ENCODE results near the gene SDF2.

SDF2 gene, protein sequence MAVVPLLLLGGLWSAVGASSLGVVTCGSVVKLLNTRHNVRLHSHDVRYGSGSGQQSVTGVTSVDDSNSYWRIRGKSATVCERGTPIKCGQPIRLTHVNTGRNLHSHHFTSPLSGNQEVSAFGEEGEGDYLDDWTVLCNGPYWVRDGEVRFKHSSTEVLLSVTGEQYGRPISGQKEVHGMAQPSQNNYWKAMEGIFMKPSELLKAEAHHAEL

DNA sequence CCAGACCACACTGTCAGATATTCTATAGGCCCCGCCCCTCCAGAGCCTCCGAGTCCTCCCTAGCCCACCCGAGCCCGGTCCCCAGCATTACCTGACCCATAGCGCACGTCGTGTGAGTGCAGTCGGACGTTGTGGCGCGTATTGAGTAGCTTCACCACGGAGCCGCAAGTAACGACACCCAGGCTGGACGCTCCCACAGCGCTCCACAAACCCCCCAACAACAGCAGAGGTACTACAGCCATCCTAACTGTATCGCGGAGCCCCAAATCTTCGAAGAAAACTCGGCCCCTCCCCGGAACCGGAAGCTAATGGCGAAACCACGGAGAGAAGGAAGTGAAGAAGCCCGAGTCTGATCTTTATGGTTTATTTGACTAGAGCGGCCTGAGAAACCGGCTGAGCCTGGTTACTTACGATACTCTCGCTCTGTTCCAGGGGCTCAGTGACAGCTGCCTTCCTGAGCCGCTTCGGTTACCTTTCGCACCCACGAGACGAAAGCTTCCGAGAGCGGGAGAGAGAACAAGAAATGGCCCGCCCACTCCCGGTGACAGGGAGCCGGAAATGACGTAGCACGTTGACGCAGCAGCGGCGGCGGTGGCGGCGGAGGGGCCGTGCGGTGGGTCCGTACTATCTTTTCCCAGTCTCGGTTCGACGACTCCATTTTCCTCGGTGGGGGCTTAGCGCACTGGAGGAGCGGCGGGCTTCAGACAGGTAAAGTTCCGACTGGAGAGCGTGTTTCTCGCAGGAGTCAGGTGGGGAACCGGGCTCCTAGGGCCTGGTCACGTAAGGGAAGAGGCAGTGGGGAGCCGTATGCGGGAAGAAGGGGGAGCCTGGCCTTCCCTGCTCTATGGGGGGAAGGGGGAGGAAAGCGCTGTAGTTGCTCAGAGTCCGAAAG, at the start of gene SDF2, which contains the start of gene SUPT6H:
TSS of gene SDF2 (minus strand) at position 272 of the 892 bp plus-strand sequence. CDS start at position 242, 30 bp downstream.
TSS of gene SUPT6H (plus strand) at position 571 of the 892 bp plus-strand sequence. CDS start 11,197 bp downstream, outside the sequence.
- peaks cover 20% of the 10 kb centered on the region for H3K36me3 ChIP-seq (ENCODE audit: insufficient read depth, low read length)

DNA sequence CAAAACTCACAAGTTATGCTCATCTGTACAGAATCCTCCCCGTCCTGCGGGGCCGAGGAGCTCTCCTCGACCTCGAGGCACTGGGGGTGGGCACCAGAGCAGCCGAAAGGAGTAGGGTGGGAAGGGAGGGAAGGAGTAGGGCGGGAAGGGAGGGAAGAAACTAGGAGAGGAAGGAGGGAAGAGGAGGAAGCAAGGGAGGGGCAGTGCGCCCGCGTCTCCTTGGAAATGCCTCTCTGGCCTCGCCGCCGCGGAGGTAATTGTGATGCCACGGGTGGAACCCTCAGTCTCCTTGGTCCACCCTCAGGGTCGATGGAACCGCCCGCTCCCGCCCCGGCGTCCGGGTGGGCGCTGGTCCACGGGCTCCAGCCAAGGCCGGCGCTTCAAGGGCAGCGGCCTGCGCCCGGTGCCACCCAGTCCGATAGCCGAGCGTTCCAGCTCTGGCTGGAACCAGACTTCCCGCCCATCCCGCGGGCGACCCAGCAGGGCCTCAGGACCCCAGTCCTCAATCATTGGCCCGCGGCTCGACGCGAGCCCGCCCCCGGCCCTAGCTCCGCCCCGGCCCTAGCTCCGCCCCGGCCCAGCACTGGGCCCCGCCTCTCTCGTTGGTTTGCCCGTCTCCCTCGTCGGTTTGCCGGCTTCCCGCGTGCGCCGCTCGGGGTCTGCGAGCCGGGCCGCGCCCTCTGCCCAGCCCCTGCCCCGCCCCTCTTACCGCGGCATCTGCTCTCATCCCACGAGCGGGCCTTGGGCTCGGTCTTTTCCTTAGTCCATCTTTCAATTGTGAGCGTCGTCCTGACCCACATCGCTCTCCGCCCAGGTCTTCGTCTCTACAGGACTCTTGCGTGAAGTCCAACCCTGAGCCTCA, 49.4 kb upstream of the SDF2 start:
- Histone ChIP-seq H3K9ac (ENCODE audit: low read depth, low read length) (peak overlapping the region; percentile 86), H3K9me3 (ENCODE audit: control insufficient read depth, insufficient read depth, low read length) (no peaks in the 10 kb centered on the region), H3K36me3 (ENCODE audit: insufficient read depth, low read length) (no peaks in the 10 kb centered on the region; the same call in 1 of the 2 replicates), H3K4me1 (ENCODE audit: insufficient read depth, low read length) (peaks cover 13% of the 10 kb centered on the region)

More for the DNA sequence above, at the start of gene SDF2, which contains the start of gene SUPT6H:
- H3K9ac ChIP-seq (ENCODE audit: low read depth, low read length): peak within 1 kb of the TSS; percentile 100
- no peaks in the 10 kb centered on the region; the same call in 1 of the 2 replicates for H3K9me3 ChIP-seq (ENCODE audit: control insufficient read depth, insufficient read depth, low read length)
- peaks cover 6% of the 10 kb centered on the region for H3K4me1 ChIP-seq (ENCODE audit: insufficient read depth, low read length)

DNA sequence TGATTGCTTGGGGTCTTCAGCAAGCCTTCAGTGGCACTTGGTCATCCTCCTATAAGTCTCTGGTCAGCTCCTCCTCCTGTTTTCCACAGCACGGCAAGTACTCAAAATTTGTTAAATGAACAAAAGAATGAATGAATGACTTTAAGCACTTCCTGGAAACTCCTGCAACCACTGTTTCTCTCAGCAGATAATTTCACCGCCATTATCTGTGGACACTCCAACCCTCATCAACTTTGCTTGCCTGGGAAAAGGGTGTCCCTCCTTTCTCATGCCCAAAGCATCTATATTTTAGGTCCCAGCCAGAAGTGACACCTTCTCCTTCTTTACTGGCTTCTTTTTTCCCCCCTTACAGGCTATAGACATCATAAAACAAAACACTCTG, 45.6 kb upstream of the SDF2 start:
- Histone ChIP-seq H3K9me3 (ENCODE audit: control insufficient read depth, insufficient read depth, low read length) (no peaks in the 10 kb centered on the region), H3K36me3 (ENCODE audit: insufficient read depth, low read length) (peaks cover 7% of the 10 kb centered on the region), H3K9ac (ENCODE audit: low read depth, low read length) (no peak overlapping the region), H3K4me1 (ENCODE audit: insufficient read depth, low read length) (peaks cover 3% of the 10 kb centered on the region; the same call in 1 of the 2 replicates)

DNA sequence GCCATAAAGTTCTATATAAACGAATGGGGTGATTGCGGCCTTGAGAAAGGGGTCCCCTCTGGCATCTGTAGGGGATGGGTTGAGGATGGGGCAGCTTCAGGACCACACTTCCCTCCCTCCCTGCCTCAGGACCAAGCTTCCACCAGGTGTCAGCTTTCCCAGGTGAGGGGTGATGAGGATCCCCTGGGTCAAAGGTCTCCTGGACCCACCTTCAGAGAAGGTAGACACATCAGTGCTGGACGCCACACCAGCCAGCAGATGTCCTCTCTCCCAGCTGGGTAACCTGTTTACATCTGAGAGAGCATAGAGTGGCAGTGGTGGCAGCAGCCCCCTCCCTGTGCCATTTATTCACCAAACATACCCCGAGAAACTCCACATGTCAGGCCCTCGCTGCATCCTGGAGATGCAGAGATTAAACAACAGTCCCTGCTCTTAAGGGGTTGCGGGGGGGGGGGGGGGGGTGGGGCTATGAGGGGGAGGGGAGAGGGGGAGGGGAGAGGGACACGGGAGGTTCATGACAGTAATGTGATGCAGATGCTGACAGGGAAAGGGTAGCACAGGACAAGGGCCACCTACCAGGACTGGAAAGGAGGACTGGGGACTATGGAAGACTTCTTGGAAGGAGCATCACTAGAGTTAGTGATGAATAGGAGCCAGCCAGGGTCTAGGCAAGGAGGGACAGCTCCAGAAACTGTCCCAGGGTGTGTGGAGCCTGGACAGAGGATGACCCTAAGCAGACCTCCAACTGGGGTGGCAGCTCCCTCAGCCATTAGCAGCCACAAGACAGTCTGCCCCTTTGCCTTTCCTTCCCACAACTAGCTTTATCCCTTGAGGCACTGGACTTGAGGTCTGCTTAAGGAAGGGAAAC, 45.0 kb upstream of the SDF2 start:
- peaks cover 3% of the 10 kb centered on the region; the same call in 1 of the 2 replicates for H3K4me1 ChIP-seq (ENCODE audit: insufficient read depth, low read length)
- no peak overlapping the region for H3K9ac ChIP-seq (ENCODE audit: low read depth, low read length)
- H3K9me3 ChIP-seq (ENCODE audit: control insufficient read depth, insufficient read depth, low read length): no peaks in the 10 kb centered on the region
- H3K36me3 ChIP-seq (ENCODE audit: insufficient read depth, low read length): peaks cover 8% of the 10 kb centered on the region

DNA sequence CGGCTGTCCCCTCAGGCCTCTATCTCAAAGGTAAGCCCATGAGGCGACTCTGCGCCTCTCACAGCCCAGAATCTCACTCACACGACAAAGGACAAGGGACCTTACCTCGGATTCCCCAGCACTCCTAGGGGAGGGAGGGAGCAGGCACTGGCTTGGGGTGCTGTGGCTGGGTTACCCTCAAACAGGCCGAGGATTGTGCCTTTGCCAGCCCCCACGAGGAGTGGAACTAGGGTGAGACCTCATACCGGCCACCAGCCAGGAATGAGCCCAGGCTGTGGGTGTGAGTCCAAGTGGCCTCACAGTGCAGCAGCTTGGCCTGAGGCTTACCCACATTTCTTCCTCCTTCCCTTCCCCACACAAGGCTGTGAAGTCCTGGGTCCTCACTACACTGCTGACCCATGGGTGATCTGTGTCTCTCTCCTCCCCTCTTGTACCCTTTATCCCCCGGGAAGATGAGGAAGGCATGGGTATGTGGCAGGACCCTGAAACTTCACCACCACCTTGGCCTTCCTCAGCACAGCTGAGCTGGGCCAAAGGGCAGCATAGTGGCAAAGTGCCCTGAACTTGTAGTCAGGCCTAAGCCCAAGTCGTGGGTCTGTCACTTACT, 44.1 kb upstream of the SDF2 start:
- Histone ChIP-seq H3K9ac (ENCODE audit: low read depth, low read length) (no peak overlapping the region), H3K36me3 (ENCODE audit: insufficient read depth, low read length) (peaks cover 8% of the 10 kb centered on the region), H3K4me1 (ENCODE audit: insufficient read depth, low read length) (peaks cover 3% of the 10 kb centered on the region; the same call in 1 of the 2 replicates), H3K9me3 (ENCODE audit: control insufficient read depth, insufficient read depth, low read length) (no peaks in the 10 kb centered on the region)

DNA sequence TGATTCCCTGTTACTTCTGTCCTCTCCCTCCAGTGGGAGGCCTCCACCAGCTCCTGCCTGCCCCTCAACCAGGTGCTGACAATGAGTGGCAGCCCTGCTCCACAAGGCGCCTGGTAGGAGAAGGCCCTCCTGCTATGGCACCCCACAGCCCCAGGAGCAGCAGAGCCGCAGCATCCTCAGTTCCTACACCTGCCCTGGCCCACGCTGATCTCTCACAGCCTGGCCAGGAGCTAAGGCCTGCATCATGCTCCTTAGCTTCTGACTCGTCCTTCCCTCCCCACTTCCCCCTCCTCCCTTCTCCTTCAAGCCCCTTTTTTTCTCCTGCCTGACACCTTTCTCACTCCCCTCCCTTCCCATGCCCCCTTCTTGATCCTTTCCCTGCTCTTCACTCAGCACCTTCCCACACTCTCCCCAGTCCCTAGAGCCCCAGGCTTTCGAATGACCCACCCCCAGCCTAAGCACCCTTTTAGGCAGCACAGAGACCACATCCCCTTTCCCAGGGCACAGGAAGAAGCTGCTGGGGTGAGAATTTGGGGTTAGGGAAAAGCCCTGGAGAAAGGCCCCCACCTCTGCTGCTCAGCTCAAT, 43.5 kb upstream of the SDF2 start:
- Histone ChIP-seq H3K4me1 (ENCODE audit: insufficient read depth, low read length) (peaks cover 3% of the 10 kb centered on the region; the same call in 1 of the 2 replicates), H3K9me3 (ENCODE audit: control insufficient read depth, insufficient read depth, low read length) (no peaks in the 10 kb centered on the region), H3K36me3 (ENCODE audit: insufficient read depth, low read length) (peaks cover 10% of the 10 kb centered on the region), H3K9ac (ENCODE audit: low read depth, low read length) (no peak overlapping the region)

DNA sequence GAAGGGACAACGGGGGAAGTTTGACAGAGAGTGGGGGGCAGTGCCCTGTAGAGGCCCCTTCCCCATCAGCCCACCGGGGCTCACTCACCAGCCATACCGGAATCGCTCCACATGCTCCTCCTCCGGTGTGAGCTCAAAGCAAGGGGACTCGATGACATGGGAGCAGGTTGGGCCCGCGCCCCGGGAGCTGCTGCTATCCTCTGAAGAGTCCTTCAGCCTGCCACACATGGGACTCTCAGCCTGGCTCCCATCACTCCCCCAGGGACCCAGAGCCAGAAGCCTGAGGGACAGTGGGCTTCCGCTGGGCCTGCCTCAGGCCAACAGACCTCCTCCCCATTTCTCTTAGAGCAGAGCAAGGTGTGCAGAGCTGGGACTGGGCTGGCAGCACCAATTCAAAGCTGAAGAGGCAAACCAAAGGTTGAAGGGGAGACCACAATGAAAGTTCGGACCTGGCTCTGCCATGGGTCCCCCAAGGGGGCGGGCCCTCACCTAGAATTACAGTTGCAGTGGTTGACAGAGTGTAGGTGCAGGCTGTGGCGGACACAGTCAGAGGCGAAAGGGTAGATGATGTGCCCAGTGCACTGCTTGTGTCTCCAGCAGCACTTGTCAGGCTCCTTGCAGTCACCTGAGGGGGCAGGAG, 42.6 kb upstream of the SDF2 start:
- no peaks in the 10 kb centered on the region for H3K9me3 ChIP-seq (ENCODE audit: control insufficient read depth, insufficient read depth, low read length)
- H3K4me1 ChIP-seq (ENCODE audit: insufficient read depth, low read length): no peaks in the 10 kb centered on the region; the same call in 1 of the 2 replicates
- H3K9ac ChIP-seq (ENCODE audit: low read depth, low read length): no peak overlapping the region
- H3K36me3 ChIP-seq (ENCODE audit: insufficient read depth, low read length): peaks cover 18% of the 10 kb centered on the region

DNA sequence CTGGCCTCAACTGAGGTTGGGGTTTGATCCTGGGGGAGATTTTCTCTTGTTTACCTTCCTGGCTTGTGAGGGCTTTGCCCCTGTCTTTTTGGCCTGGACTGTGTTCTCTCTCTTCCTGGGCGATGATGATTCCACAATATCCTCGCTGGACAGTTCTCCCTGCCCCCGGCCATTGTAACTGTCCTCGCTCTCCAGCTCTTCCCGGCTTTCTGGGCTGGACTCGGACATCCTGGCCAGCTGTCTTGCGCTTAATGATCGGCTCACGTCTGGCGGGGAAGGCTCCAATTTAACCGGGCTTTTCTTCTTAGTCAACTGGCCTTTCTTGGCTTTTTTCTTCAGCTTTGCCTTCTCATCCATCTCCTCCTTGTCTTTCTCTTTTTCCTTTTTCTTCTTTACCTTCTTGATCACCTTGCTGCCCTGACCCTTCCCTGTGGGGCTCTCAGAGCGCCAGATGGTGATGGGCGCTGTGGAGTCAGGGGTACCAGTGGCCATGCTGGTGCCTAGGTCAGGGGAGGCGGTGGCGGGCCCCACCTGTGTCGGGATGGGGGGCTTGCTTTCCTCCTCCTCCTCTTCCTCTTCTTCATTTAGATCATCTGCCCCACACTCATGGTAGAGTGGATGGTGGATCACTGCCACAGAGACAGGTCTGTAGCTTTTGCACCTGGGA, 42.0 kb upstream of the SDF2 start:
- no peak overlapping the region for H3K9ac ChIP-seq (ENCODE audit: low read depth, low read length)
- no peaks in the 10 kb centered on the region for H3K9me3 ChIP-seq (ENCODE audit: control insufficient read depth, insufficient read depth, low read length)
- peaks cover 23% of the 10 kb centered on the region for H3K36me3 ChIP-seq (ENCODE audit: insufficient read depth, low read length)
- no peaks in the 10 kb centered on the region; the same call in 1 of the 2 replicates for H3K4me1 ChIP-seq (ENCODE audit: insufficient read depth, low read length)

DNA sequence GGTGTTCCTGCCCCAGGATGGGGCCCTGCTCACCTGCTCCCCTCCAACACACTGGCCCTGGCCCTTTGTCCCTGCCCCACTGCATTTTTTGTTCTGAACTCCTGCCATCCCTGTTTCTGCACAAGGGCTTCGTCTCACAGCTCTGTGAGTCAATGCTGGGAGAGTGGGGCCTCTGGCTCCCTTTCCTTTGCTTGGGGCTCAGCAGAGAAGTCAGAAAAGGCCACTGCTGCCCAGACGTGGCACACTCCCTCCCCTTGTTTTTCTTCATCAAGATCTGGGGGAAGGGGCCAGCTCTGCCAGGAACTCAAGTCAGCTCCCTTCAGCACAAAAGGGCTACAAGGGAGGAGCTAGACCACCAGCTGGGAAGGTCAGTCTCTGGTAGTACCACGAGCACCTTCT, 41.0 kb upstream of the SDF2 start:
- no peak overlapping the region for H3K9ac ChIP-seq (ENCODE audit: low read depth, low read length)
- H3K4me1 ChIP-seq (ENCODE audit: insufficient read depth, low read length): no peaks in the 10 kb centered on the region; the same call in 1 of the 2 replicates
- peaks cover 31% of the 10 kb centered on the region for H3K36me3 ChIP-seq (ENCODE audit: insufficient read depth, low read length)
- H3K9me3 ChIP-seq (ENCODE audit: control insufficient read depth, insufficient read depth, low read length): no peaks in the 10 kb centered on the region

DNA sequence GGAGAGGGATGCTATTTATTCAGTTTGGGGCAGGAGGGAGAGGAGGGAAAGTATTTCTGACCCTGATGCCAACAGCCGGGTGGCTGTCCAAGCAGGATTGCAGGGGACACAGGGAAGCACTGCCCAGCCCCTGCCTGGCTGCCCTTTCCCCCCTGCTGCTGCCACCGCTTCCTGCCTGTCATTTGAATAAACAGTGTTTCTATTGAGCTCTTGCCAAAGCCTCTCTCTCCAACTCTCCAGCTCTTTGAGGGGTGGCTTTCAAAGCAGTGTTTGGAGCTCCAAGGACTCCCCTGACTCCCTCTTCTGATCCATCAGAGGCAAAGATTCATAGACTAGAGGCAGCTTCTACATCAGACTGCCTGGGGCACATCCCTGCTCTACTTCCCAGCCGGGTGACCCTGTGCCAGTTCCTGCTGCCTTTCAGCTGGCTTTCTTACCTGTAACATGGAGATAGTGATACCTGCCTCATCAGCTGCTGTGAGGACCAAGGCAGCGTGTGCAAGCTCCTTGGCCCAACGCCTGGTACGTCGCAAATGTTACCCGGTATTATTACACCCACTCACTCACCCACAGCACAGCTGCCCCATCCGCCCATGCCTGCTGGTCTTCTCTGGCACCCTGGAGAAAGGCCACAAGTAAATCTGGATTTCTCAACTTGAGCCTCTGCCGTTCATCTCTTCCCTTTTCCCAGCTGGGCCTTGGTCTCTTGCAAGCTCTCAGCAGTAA, 40.5 kb upstream of the SDF2 start:
- no peak overlapping the region for H3K9ac ChIP-seq (ENCODE audit: low read depth, low read length)
- H3K36me3 ChIP-seq (ENCODE audit: insufficient read depth, low read length): peaks cover 37% of the 10 kb centered on the region
- no peaks in the 10 kb centered on the region; the same call in 1 of the 2 replicates for H3K4me1 ChIP-seq (ENCODE audit: insufficient read depth, low read length)
- H3K9me3 ChIP-seq (ENCODE audit: control insufficient read depth, insufficient read depth, low read length): no peaks in the 10 kb centered on the region

DNA sequence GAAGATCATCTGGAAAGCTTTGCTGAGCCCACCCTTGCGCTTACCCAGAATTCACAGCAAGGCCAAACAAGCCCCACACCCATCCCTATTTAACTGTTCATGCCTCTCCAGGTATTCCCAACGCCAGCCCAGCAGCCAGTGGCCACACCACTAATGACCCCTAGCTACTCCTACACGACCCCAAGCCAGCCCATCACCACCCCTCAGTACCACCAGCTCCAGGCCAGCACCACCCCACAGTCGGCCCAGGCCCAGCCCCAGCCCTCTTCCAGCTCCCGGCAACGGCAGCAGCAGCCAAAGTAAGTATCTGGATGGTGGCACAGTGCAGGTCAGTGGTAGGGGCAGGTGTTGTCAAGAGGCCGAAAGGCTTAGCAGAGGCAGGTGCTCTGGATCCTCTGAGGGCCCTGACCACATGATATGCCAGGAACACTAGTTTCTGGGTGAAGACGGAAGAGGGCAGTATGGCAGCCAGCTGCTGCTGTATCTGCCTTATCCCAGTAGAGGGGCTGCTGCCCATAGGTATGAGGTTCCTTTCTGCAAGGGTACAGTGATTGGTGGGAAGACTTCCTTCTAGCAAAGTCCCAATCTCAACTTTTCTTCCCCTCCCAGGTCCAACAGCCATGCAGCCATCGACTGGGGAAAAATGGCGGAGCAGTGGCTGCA, 39.3 kb upstream of the SDF2 start:
- no peak overlapping the region for H3K9ac ChIP-seq (ENCODE audit: low read depth, low read length)
- no peaks in the 10 kb centered on the region for H3K9me3 ChIP-seq (ENCODE audit: control insufficient read depth, insufficient read depth, low read length)
- H3K4me1 ChIP-seq (ENCODE audit: insufficient read depth, low read length): no peaks in the 10 kb centered on the region; the same call in 1 of the 2 replicates
- peaks cover 42% of the 10 kb centered on the region for H3K36me3 ChIP-seq (ENCODE audit: insufficient read depth, low read length)
